Neural cell (in vitro differentiated cells): ENCODE data around the gene MAPK14. TPM values are rescaled to one million over a fixed set of nuclear protein-coding genes. Genes with fewer than 3 reads are reported as not detected.

Experiments
- H2AFZ ChIP-seq: fragments of 200-600, 300-800 bp; sonication (generic), shearing (Covaris generic); 2 replicates; pipeline ENCODE4 v1.6.0; 2014; ENCODE audit warnings: low read depth, mild to moderate bottlenecking, antibody characterized with exemption, low read length, moderate library complexity
- H3F3A ChIP-seq: fragments of 200-600 bp; shearing (Covaris generic); 2 replicates; pipeline ENCODE4 v1.6.1; 2016; ENCODE audit warnings: mild to moderate bottlenecking, moderate library complexity, mixed read lengths, antibody characterized with exemption, low read length; ENCODE audit not compliant: insufficient read depth, poor library complexity, severe bottlenecking
- H3K27ac ChIP-seq: fragments of 200-600, 300-800 bp; sonication (generic), shearing (Covaris generic); 2 replicates; pipeline ENCODE4 v1.5.1; 2014; ENCODE audit warnings: mild to moderate bottlenecking, low read length, moderate library complexity
- H3K27me3 ChIP-seq: fragments of 300-800, 200-600 bp; sonication (generic), shearing (Covaris generic); 2 replicates; pipeline ENCODE4 v1.6.0; 2014; ENCODE audit warnings: mild to moderate bottlenecking, low read depth, low read length, moderate library complexity; ENCODE audit not compliant: insufficient read depth
- H3K36me3 ChIP-seq: fragments of 300-800, 200-600 bp; sonication (generic), shearing (Covaris generic); 2 replicates; pipeline ENCODE4 v1.5.1; 2014; ENCODE audit warnings: mild to moderate bottlenecking, antibody characterized with exemption, low read length, moderate library complexity; ENCODE audit not compliant: insufficient read depth
- H3K4me2 ChIP-seq: fragments of 300-800, 200-600 bp; sonication (generic), shearing (Covaris generic); 2 replicates; pipeline ENCODE4 v1.6.0; 2014; ENCODE audit warnings: mild to moderate bottlenecking, low read length
- H3K4me3 ChIP-seq: fragments of 300-800, 200-600 bp; sonication (generic), shearing (Covaris generic); 2 replicates; pipeline ENCODE4 v1.5.1; 2014; ENCODE audit warnings: mild to moderate bottlenecking, low read length, moderate library complexity
- H3K79me2 ChIP-seq: fragments of 200-600 bp; shearing (Covaris generic); replicated peaks from 2 replicates; pipeline ENCODE4 v1.6.0; 2014; ENCODE audit warnings: mild to moderate bottlenecking, low read length, moderate library complexity; ENCODE audit not compliant: insufficient read depth
- H3K9ac ChIP-seq: fragments of 300-800, 200-600 bp; sonication (generic), shearing (Covaris generic); 2 replicates; pipeline ENCODE4 v1.6.1; 2016; ENCODE audit warnings: mild to moderate bottlenecking, low read length, mixed read lengths
- H3K9me2 ChIP-seq: fragments of 200-600 bp; shearing (Covaris generic); 2 replicates; pipeline ENCODE4 v1.6.1; 2016; ENCODE audit warnings: mild to moderate bottlenecking, low read length, mixed read lengths; ENCODE audit not compliant: insufficient read depth
- H3K9me3 ChIP-seq: fragments of 200-600, 300-800 bp; sonication (generic), shearing (Covaris generic); 2 replicates; pipeline ENCODE4 v1.6.1; 2016; ENCODE audit warnings: mild to moderate bottlenecking, mixed run types, low read length, moderate library complexity, mixed read lengths
- H4K20me1 ChIP-seq: fragments of 200-600 bp; shearing (Covaris generic); 2 replicates; pipeline ENCODE4 v1.6.1; 2016; ENCODE audit warnings: mild to moderate bottlenecking, mixed run types; ENCODE audit not compliant: insufficient read depth
- EP300 ChIP-seq: fragments of 450-650 bp; conservative IDR thresholded peaks from 2 replicates; pipeline ENCODE4 v1.6.1; 2014; ENCODE audit warnings: antibody characterized with exemption, mild to moderate bottlenecking, moderate library complexity; ENCODE audit not compliant: poor library complexity, severe bottlenecking
- RAD21 ChIP-seq: fragments of 450-650 bp; conservative IDR thresholded peaks from 2 replicates; pipeline ENCODE4 v1.6.1; 2014; ENCODE audit warnings: antibody characterized with exemption, mild to moderate bottlenecking, moderate library complexity
- REST ChIP-seq: IDR thresholded peaks from 2 replicates; pipeline ENCODE4 v1.6.1; 2012; ENCODE audit warnings: borderline replicate concordance
- SMC3 ChIP-seq: fragments of 450-650 bp; conservative IDR thresholded peaks from 2 replicates; pipeline ENCODE4 v1.6.1; 2014; ENCODE audit warnings: antibody characterized with exemption, mild to moderate bottlenecking, moderate library complexity; ENCODE audit not compliant: poor library complexity
- TAF1 ChIP-seq: IDR thresholded peaks from 2 replicates; pipeline ENCODE4 v1.6.1; 2012; ENCODE audit warnings: low read depth
- polyA plus RNA-seq: library from polyadenylated mRNA; depleted of rRNA; stranded (reverse); fragments of >200 nt; gene quantifications from 2 replicates; pipeline ENCODE4 v1.2.3, GENCODE V29; 2014
- TF ChIP-seq, protein P1 (sequence below): fragments of 450-650 bp; IDR thresholded peaks from 2 replicates; pipeline ENCODE4 v1.5.1; 2014; ENCODE audit warnings: antibody characterized with exemption, mild to moderate bottlenecking, moderate library complexity; ENCODE audit not compliant: poor library complexity, severe bottlenecking

The MAPK14 gene
- polyA plus RNA-seq, 1 donor from 2014 or later: 26.6 TPM

DNA sequence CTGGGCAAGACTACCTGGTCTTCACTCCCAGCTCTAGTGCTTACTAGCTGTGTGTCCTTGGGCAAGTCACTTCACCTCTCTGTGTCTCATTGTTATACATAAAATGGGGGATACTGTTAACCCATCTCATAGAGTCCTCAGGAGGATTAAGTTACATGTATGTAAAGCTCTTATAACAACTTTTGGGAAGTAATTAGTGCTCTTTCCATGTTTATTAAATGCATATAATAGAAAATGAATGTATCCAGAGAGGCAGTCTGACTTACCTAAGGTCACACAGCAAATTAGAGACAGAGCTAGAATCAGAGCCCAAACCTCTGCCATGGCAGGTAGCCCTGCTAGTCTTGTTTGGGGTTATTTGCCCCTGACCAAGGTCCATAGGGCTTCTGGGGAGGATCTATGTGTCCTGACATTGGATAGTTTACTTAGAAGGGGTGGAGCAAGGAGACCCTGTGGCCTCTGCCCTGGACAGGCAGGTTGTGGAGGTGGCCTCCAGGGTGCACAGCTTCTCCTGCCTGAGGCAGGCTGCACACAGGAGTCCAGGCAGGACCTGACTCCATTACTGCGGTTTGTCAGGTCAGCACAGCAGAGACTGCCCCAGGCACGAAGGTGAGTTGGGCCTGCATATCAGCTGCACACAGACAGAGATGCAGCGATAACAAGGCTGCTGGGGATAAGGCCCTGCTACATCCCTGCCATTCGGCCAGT lies 94.3 kb downstream of the MAPK14 start:
- no peaks in the 10 kb centered on the region for H3K9me2 ChIP-seq
- no peaks in the 10 kb centered on the region for H4K20me1 ChIP-seq
- no peak overlapping the region for H3K4me2 ChIP-seq
- no peak overlapping the region for H3K27ac ChIP-seq
- H3K79me2 ChIP-seq: no peaks in the 10 kb centered on the region
- H3K9ac ChIP-seq: no peak overlapping the region
- H3K27me3 ChIP-seq: no peaks in the 10 kb centered on the region
- no peaks in the 10 kb centered on the region for H3K36me3 ChIP-seq
- H3F3A ChIP-seq: no peaks in the 10 kb centered on the region
- no peak overlapping the region for H3K4me3 ChIP-seq
- TF ChIP-seq, protein P1, sequence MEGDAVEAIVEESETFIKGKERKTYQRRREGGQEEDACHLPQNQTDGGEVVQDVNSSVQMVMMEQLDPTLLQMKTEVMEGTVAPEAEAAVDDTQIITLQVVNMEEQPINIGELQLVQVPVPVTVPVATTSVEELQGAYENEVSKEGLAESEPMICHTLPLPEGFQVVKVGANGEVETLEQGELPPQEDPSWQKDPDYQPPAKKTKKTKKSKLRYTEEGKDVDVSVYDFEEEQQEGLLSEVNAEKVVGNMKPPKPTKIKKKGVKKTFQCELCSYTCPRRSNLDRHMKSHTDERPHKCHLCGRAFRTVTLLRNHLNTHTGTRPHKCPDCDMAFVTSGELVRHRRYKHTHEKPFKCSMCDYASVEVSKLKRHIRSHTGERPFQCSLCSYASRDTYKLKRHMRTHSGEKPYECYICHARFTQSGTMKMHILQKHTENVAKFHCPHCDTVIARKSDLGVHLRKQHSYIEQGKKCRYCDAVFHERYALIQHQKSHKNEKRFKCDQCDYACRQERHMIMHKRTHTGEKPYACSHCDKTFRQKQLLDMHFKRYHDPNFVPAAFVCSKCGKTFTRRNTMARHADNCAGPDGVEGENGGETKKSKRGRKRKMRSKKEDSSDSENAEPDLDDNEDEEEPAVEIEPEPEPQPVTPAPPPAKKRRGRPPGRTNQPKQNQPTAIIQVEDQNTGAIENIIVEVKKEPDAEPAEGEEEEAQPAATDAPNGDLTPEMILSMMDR: no peak
- no peaks in the 10 kb centered on the region for H3K9me3 ChIP-seq
- H2AFZ ChIP-seq: no peak overlapping the region

DNA sequence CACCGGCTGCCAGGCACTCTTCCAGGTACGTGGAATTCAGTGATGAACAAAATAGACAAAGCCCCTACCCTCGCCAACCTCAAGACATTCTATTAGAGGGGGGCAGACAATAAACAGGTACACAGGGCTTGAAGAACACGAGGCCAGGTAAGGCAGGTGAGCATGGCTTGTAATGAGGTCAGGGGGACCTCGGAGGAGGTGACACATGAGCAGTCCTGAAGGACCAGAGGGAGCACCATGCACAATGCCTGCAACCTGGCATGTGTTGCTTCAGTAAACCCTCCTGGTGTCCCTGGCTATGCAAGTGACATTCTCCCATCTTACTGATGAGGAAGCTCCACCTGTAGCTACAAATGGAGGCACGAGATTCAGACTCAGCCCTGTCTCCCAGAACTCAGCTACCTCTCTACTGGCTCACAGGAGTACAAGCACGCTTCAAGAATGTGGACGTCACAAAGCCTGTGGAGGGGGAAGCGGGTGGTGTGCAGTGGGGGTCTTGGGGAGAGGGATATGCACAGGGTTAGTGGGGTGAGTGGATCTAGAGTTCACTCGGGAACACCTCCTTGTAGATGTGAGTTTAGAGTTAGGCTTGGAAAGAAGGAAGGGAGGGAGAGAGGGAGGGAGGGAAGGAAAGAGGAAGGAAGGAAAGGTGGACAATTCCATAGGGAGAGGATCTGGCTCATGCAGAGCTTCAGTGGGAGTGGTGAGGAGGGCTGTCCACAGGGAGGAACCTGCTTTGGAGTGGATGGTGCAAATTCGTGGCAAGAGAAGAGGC lies 95.1 kb downstream of the MAPK14 start:
- Histone ChIP-seq H4K20me1 (no peaks in the 10 kb centered on the region), H2AFZ (no peak overlapping the region), H3K9ac (no peak overlapping the region), H3K27ac (no peak overlapping the region), H3K4me2 (no peak overlapping the region), H3K27me3 (no peaks in the 10 kb centered on the region), H3K9me2 (no peaks in the 10 kb centered on the region), H3K79me2 (no peaks in the 10 kb centered on the region), H3K36me3 (no peaks in the 10 kb centered on the region), H3F3A (no peaks in the 10 kb centered on the region), H3K4me3 (no peak overlapping the region), H3K9me3 (no peaks in the 10 kb centered on the region)
- no peak for TF ChIP-seq TAF1
- no peak for TF ChIP-seq SMC3
- no peak for TF ChIP-seq EP300
- TF ChIP-seq RAD21: no peak
- no peak for TF ChIP-seq REST
